ENCODE results near the gene PHLDB3.
"Not testable (repeated sequence)": the region's sequence is repeated elsewhere in the genome, so short reads cannot be mapped to it uniquely, and the experiment has no call there.

The PHLDB3 gene

GRCh38 chr19:43437284-43437683 is 67.3 kb downstream of the PHLDB3 start:
- not testable (repeated sequence) for H3K27me3 Mint-ChIP-seq, H3K4me3 Mint-ChIP-seq, H3K9me3 Mint-ChIP-seq, ATAC-seq, DNase-seq, H3K27ac Mint-ChIP-seq
- peaks cover 29% of the 10 kb centered on the region for H3K4me1 Mint-ChIP-seq

GRCh38 chr19:43435775-43436174 is 68.8 kb downstream of the PHLDB3 start:
- DNase-seq (no peak), ATAC-seq (no peak)
- Mint-ChIP-seq H3K27ac (no peak overlapping the region), H3K27me3 (no peaks in the 10 kb centered on the region), H3K4me1 (peaks cover 33% of the 10 kb centered on the region), H3K4me3 (no peak overlapping the region), H3K9me3 (no peaks in the 10 kb centered on the region)

GRCh38 chr19:43433689-43434088 is 70.9 kb downstream of the PHLDB3 start:
- Mint-ChIP-seq H3K4me1 (peaks cover 34% of the 10 kb centered on the region), H3K9me3 (no peaks in the 10 kb centered on the region), H3K27me3 (no peaks in the 10 kb centered on the region), H3K4me3 (no peak overlapping the region), H3K27ac (no peak overlapping the region)
- no peak for DNase-seq
- no peak for ATAC-seq

- ATAC-seq (no peak), DNase-seq (no peak)
- Mint-ChIP-seq H3K9me3 (no peaks in the 10 kb centered on the region), H3K4me1 (peaks cover 30% of the 10 kb centered on the region), H3K27me3 (no peaks in the 10 kb centered on the region), H3K4me3 (no peak overlapping the region), H3K27ac (no peak overlapping the region)
Observed at GRCh38 chr19:43433358-43433673, 71.2 kb downstream of the PHLDB3 start.

- Mint-ChIP-seq H3K27me3 (no peaks in the 10 kb centered on the region), H3K9me3 (no peaks in the 10 kb centered on the region), H3K4me3 (no peak overlapping the region), H3K4me1 (peaks cover 19% of the 10 kb centered on the region), H3K27ac (peak overlapping the region in 1 of 2 donors; percentile 15)
- no peak for DNase-seq
- no peak for ATAC-seq
Observed at GRCh38 chr19:43430976-43431375, 73.6 kb downstream of the PHLDB3 start.

GRCh38 chr19:43430142-43430710 is 74.3 kb downstream of the PHLDB3 start:
- DNase-seq (no peak), ATAC-seq (no peak)
- no peaks in the 10 kb centered on the region for H3K27me3 Mint-ChIP-seq
- H3K4me3 Mint-ChIP-seq: peak overlapping the region in 1 of 2 donors; percentile 5
- H3K9me3 Mint-ChIP-seq: no peaks in the 10 kb centered on the region
- H3K27ac Mint-ChIP-seq: peak overlapping the region in 1 of 2 donors; percentile 80
- peaks cover 27% of the 10 kb centered on the region for H3K4me1 Mint-ChIP-seq

GRCh38 chr19:43429395-43429794 is 75.2 kb downstream of the PHLDB3 start:
- Mint-ChIP-seq H3K27ac (no peak overlapping the region), H3K4me1 (peaks cover 28% of the 10 kb centered on the region)

GRCh38 chr19:43425567-43426392 is 78.8 kb downstream of the PHLDB3 start:
- ATAC-seq: no peak
- no peak overlapping the region for H3K27ac Mint-ChIP-seq
- no peaks in the 10 kb centered on the region for H3K27me3 Mint-ChIP-seq
- H3K9me3 Mint-ChIP-seq: no peaks in the 10 kb centered on the region
- no peak overlapping the region for H3K4me3 Mint-ChIP-seq
- peaks cover 18% of the 10 kb centered on the region for H3K4me1 Mint-ChIP-seq
- DNase-seq: no peak

More at GRCh38 chr19:43429395-43429794, 75.2 kb downstream of the PHLDB3 start:
- Mint-ChIP-seq H3K27me3 (no peaks in the 10 kb centered on the region), H3K9me3 (no peaks in the 10 kb centered on the region), H3K4me3 (no peak overlapping the region)
- no peak for ATAC-seq
- no peak for DNase-seq
